ENCODE data around the gene SDR42E2. TPM values are rescaled to one million over a fixed set of nuclear protein-coding genes. Genes with fewer than 3 reads are reported as not detected.

SDR42E2 gene
- total and polyA plus RNA-seq, 2 of the 4 experiments (the other 2 are of a cell fraction): not detected

- peaks cover 22% of the 10 kb centered on the region for H3K27me3 ChIP-seq (ENCODE audit: control insufficient read depth, insufficient read depth, low read length)
- no peak overlapping the region for H3K18ac ChIP-seq (ENCODE audit: low read depth, low read length)
- no peaks in the 10 kb centered on the region for H3K9me1 ChIP-seq (ENCODE audit: insufficient read depth, low read length)
- H3K4me2 ChIP-seq (ENCODE audit: low read depth, low read length): no peak overlapping the region
- H3K27ac ChIP-seq (ENCODE audit: insufficient read depth, low read length): no peak overlapping the region
- CTCF ChIA-PET: no interaction called here
- H2AK5ac ChIP-seq (ENCODE audit: low read depth, low read length): no peak overlapping the region
- no peak overlapping the region for H2AK9ac ChIP-seq (replicated peaks; ENCODE audit: low read depth, low read length, poor library complexity)
- no peak overlapping the region for H2BK120ac ChIP-seq (ENCODE audit: low read depth, low read length)
- H2BK15ac ChIP-seq (ENCODE audit: low read depth, low read length): no peak overlapping the region
- intact Hi-C loops (cut with micrococcal nuclease): no loop called here
- H3K4me3 ChIP-seq (ENCODE audit: insufficient read depth, low read depth, low read length): no peak overlapping the region
- DNase-seq (no peak), ATAC-seq (ENCODE audit: low read depth) (no peak)
- no TSS peak for BruUV-seq (replicated peaks)
- H3K56ac ChIP-seq (ENCODE audit: extremely low read depth, insufficient read depth, low read length): no peak overlapping the region
- no peak overlapping the region for H3K23ac ChIP-seq (ENCODE audit: low read depth, low read length)
- H2AFZ ChIP-seq (replicated peaks; ENCODE audit: low read length, poor library complexity): no peak overlapping the region
- no peaks in the 10 kb centered on the region for H3K9me3 ChIP-seq (ENCODE audit: control insufficient read depth, insufficient read depth, low read length)
- H3K14ac ChIP-seq (replicated peaks; ENCODE audit: low read depth, low read length): no peak overlapping the region
- H3K4ac ChIP-seq (ENCODE audit: low read depth, low read length): no peak overlapping the region
- in situ Hi-C loops (cut with MboI; ENCODE audit: low sequenced_read_pairs): loop anchor here (5.0 kb wide), 3 partner anchors 36 to 186 kb away; partner anchors contain the start of gene VWA3A
- dilution Hi-C loops (cut with HindIII; ENCODE audit: low sequenced_read_pairs, unreplicated experiment): no loop called here
- no peaks in the 10 kb centered on the region for H4K20me1 ChIP-seq (ENCODE audit: insufficient read depth, low read length)
- no peak overlapping the region for H2BK20ac ChIP-seq (ENCODE audit: low read depth, low read length)
- no CpG with 5 or more reads among the region's 5 CpGs for WGBS, 2 experiments (ENCODE audit: extremely low coverage in 2 of 2, insufficient read length in 1 of 2)
- no peak for TF ChIP-seq RFX5 (IDR thresholded peaks at IDR 0.05; ENCODE audit: low read depth, low read length)
- TF ChIP-seq POLR2A (IDR thresholded peaks at IDR 0.05; ENCODE audit: low read depth, low read length): no peak
- TF ChIP-seq MAZ (IDR thresholded peaks at IDR 0.05; ENCODE audit: borderline replicate concordance, low read depth, low read length): no peak
- no peak for TF ChIP-seq MXI1 (IDR thresholded peaks at IDR 0.05; ENCODE audit: borderline replicate concordance, low read depth, low read length)
- TF ChIP-seq RCOR1 (IDR thresholded peaks at IDR 0.05; ENCODE audit: insufficient replicate concordance, low read length): no peak
- no peak for TF ChIP-seq ELK1 (IDR thresholded peaks at IDR 0.05; ENCODE audit: borderline replicate concordance, low read depth, low read length)
- TF ChIP-seq USF2 (IDR thresholded peaks at IDR 0.05; ENCODE audit: low read depth, low read length): no peak
- TF ChIP-seq RAD21 (IDR thresholded peaks at IDR 0.05; ENCODE audit: low read length): no peak
- TF ChIP-seq NFE2L2 (IDR thresholded peaks at IDR 0.05; ENCODE audit: low read depth, low read length): no peak
- TF ChIP-seq MAFK (IDR thresholded peaks at IDR 0.05; ENCODE audit: low read depth, low read length): no peak
- TF ChIP-seq CTCF (conservative IDR thresholded peaks at IDR 0.05; ENCODE audit: low read depth, low read length): no peak
- no peak for TF ChIP-seq SMC3 (IDR thresholded peaks at IDR 0.05; ENCODE audit: low read depth, low read length)
- no peak overlapping the region for H3K9ac ChIP-seq (ENCODE audit: low read depth, low read length)
- H3K79me1 ChIP-seq (ENCODE audit: low read depth in 1 of 2, low read length in 2 of 2): no peaks in the 10 kb centered on the region
- H4K8ac ChIP-seq (ENCODE audit: low read depth in 2 of 2, low read length in 2 of 2): no peak overlapping the region
- H2BK5ac ChIP-seq (ENCODE audit: low read depth, low read length, poor library complexity, severe bottlenecking): no peak overlapping the region
- H3K36me3 ChIP-seq (ENCODE audit: control insufficient read depth, insufficient read depth, low read length): no peaks in the 10 kb centered on the region
- POLR2A ChIA-PET (ENCODE audit: unreplicated experiment): no interaction called here
- H4K5ac ChIP-seq (ENCODE audit: low read depth, low read length): no peak overlapping the region
- no peak overlapping the region for H4K91ac ChIP-seq (ENCODE audit: insufficient read depth, low read depth, low read length)
- H3K4me1 ChIP-seq (ENCODE audit: control insufficient read depth, insufficient read depth, low read length): no peaks in the 10 kb centered on the region
These were observed 21.0 kb downstream of the SDR42E2 start for GRCh38 chr16:22183335-22183734.

All from IMR-90 (cell line).